ENCODE results near the gene C2CD4A. TPM values are rescaled to one million over a fixed set of nuclear protein-coding genes. Genes with fewer than 3 reads are reported as not detected.
A peak's percentile ranks its signal among the peaks of the same experiment; 100 is the strongest.

Gene C2CD4A
- total RNA-seq, 1 experiment from 2014 or later = not detected

DNA sequence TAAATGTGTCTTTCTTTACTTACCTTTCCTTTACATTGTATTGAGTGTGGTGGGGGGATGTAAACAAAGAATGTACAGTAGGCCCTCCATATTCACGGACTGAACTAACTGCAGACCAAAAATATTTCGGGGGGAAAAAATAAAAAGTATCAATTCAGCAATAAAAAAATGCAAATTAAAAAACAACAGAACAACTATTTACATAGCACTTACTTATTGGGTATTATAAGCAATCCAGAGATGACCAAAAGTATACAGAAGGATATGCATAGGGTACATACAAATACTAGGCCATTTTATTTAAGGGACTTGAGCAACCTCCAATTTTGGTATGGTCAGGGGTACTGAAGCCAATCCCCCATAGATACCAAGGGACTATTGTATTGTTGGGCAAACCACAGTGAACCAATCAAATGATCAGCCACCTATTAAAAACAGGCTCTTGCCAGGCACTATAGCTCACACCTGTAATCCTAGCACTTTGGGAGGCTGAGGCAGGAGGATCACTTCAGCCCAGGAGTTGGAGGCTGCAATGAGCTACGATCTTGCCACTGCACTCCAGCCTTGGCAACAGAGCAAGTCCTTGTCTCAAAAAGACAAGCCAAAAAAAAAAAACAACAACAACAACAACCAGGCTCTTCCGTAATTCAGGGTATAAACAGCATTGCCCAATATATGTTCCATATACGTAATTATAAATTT lies 8.3 kb upstream of the C2CD4A start:
- in situ Hi-C loops (cut with HindIII; ENCODE audit: low sequenced_read_pairs) = no loop called here
- DNase-seq (ENCODE audit: low spot score) = no peak

DNA sequence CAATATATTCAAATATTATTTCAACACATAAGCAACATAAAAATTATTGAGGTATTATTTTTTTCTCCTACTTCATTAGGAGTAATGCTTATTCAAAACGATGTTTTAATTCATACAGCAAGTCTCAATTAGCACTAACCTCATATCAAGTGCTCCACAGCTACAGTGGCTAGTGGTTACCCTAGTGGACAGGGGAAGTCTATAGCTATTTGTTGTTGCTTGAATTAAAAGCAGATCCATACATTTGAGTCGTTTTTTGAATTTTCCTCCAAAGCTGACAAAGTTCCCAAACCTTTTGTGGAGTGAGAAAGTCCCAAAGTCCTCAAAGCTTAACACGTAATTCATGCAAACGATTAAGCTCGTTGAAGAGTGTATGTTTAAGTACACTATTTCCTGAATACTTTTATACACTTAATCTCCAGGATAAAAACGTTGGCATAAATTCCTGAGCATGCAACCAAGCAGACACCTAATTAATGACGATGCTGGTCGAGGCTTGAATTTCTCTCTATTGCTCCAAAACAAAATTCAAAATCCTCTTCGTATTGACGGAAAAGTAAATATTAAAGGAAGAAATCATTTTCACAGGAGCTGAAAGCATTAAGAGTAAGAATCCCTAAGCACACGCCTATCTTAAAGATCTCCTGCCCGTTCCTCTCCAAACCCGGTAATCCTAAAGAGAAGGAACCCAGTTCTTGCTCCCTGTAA lies 7.5 kb upstream of the C2CD4A start:
- no peak for DNase-seq (ENCODE audit: low spot score)
- in situ Hi-C loops (cut with HindIII; ENCODE audit: low sequenced_read_pairs) = no loop called here

DNA sequence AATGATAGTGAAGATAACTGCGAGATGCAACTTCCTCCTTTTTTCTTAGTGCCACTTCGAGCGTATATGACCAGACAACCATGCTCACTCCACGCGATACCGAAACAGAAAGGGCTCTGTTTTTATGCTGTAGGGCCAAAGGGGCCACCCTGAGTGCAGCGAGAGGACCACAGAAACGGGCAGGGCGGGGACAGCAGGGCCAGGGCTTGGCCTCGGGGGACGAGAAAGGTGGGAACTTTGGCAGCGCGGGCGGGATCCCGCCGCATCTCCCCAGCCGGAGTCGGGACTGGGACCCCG lies 7.0 kb upstream of the C2CD4A start:
- in situ Hi-C loops (cut with HindIII; ENCODE audit: low sequenced_read_pairs) = no loop called here
- DNase-seq (ENCODE audit: low spot score) = peak; percentile 57

DNA sequence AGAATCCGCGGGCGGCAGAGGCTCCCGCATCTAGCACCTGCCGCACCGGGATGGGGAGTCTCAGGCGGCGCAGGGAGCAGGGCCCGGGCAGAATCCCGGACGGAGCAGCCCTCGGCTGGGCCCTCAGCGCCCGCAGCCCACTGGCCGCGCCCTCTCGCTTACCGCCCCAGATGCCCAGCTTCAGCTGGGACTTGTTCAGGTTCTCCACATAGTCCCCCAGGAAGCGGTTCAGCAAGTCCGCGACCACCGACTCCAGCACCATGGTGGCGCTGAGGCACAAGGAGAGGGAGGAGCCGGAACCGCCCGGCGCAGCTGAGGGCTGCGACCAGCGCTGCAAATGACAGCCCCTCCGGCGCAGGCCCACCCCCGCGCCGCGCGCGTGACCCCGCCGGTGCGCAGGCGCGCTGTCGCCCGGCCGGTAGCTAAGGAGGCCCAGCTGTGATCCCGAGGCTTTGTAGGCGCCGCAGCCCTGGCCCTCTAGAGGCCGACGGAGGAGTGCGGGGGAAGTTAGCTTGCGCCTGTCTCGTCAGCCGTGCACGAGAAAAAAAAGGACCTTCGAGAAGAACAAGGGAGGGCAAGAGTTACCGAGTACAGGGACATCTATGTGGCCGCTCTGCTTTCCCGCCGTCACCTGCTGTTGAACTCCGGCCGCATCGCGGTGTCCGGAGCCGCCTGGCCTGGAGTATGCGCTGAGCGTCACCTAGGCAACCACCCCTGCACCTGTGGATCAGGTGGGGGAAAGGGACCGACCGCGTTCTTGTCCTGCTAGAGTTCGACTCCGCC lies 6.5 kb upstream of the C2CD4A start, which contains the start of gene VPS13C:
VPS13C (minus strand) TSS at position 335 of the 783 bp plus-strand sequence; CDS start at position 262, 73 bp downstream.
- in situ Hi-C loops (cut with HindIII; ENCODE audit: low sequenced_read_pairs) = no loop called here
- peak; percentile 88 for DNase-seq (ENCODE audit: low spot score)

DNA sequence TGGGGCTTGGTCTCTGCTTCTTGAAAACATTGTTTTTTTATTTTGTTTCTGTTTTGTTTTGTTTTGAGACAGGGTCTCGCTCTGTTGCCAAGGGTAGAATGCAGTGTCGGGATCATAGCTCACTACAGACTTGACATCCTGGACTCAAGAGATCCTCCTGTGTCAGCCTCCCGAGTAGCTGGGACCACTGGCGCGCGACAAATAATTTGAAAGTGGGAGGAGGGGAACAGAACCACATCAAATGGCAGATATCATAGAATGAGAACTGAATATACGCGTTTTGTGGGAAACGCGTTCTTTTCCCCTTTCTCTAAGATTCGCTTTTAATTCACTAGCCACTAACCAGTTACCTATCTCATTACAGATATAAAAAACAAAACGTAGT lies 5.9 kb upstream of the C2CD4A start:
- no peak for DNase-seq (ENCODE audit: low spot score)
- in situ Hi-C loops (cut with HindIII; ENCODE audit: low sequenced_read_pairs) = no loop called here

DNA sequence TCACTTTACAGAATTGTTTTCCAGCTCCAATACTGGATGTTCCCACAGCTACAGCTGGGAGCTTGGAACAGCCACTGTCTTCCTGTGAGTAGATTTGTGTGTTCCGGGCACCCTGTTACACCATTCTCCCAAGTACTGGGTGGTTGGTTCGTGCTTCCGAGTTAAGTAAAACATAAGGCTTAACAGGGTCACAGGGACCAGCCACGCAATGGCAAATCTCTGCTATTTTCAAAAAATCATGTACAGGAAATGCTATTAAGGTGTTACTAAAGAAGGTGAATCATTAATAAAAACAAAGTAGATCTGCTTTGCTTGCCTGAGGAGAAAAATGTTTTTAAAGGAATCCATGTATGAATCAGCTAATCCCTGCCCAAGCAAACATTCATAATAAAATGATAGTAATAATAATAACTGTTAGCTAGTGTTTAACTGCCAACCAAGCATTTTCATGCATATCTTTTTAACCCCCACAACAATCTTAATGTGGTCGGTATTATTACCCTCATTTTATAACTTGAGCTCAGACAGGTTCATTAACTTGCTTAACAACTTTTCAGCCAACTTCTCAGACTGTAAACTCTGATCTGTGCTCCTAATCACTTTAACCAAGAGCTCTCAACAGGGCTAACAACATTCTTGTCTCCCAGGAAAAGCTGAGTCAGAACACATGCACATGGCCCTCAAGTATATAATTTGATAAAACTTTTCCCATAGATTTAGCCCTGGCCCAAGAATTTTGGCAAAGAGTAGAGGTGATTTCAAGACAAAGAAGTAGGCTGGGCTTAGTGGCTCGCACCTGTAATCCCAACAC lies 2.7 kb upstream of the C2CD4A start:
- in situ Hi-C loops (cut with HindIII; ENCODE audit: low sequenced_read_pairs) = no loop called here
- no peak for DNase-seq (ENCODE audit: low spot score)

DNA sequence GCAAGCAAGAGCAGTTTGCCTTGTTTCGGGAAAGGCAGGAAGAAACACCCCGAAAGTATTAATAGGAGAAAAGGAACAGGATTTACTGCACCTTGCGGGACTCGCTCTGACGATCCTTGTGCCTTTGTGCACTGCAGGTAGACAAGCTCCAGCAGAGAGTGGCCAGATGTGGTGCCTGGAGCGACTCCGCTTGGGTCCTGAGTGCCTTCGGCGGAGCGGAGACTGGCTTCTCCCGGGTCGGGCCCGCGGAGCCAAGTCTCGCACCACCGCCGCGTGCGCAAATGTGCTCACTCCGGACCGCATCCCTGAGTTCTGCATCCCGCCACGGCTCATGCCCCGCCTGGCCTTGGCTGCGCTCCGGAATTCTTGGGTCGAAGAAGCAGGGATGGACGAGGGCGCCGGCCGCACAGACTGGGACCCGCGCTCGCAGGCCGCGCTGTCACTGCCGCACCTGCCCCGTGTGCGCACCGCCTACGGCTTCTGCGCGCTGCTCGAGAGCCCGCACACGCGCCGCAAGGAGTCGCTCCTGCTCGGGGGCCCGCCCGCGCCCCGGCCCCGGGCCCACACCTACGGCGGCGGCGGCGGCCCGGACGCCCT lies 769 bp downstream of the C2CD4A start:
- peak; percentile 35 for DNase-seq (ENCODE audit: low spot score)
- in situ Hi-C loops (cut with HindIII; ENCODE audit: low sequenced_read_pairs) = no loop called here

DNA sequence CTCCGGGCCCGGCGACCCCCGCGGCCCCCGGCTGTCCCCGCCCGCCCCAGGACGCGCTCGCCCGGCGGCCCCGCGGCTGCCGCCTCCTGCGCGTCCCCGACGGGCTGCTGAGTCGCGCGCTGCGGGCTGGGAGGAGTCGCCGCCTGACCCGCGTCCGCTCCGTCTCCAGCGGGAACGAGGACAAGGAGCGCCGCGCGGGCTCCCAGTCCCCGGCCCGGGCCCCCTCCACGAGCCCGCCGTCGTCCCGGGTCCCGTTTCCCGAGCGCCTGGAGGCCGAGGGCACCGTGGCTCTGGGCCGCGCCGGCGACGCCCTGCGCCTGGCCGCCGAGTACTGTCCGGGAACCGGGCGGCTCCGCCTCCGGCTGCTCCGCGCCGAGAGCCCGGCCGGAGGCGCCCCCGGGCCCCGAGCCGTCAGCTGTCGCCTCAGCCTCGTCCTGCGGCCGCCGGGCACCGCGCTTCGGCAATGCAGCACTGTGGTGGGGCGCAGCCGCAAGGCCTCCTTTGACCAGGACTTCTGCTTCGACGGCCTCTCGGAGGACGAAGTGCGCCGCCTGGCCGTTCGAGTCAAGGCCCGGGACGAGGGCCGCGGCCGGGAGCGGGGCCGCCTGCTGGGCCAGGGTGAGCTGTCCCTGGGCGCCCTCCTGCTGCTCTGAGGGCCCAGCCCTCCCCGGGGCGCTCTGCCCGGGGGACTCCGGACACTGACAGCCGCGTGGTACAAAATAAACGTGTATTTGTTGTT lies 1.5 kb downstream of the C2CD4A start:
- DNase-seq (ENCODE audit: low spot score) = no peak
- in situ Hi-C loops (cut with HindIII; ENCODE audit: low sequenced_read_pairs) = no loop called here

DNA sequence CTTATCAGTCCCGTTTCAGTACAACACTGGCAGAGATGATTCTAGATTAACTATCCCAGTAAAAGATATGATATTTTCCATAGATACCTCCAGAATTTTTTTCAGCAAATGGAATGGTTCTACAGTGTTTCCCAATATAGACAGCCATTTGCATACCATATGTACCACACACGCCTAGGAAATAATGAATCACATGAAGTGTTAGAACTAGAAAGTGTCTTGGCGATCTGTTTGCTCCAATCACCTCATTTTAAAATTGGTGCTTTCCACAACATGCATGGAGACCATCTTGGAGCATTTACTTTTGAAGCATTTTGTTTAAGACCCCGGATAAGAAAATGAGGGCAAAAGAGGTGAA lies 2.0 kb downstream of the C2CD4A start:
- DNase-seq (ENCODE audit: low spot score) = no peak
- in situ Hi-C loops (cut with HindIII; ENCODE audit: low sequenced_read_pairs) = no loop called here

DNA sequence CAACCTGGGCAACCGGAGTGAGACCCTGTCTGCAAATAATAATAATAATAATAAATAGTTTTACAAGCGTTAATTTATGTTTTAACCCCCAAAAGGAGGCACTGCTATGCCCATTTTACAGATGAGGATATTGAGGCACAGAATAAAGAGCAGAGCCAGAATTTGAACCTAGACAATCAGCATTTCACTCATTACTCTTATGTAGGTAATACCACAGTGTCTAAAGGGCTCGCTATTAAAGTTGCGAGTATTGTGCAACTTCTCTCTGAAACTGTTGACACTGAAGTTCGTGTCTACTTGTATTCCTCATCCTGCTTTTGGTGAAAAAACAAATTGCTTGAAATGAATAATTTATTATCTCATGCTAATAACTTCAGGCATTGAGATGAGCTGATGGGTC lies 2.8 kb downstream of the C2CD4A start:
- in situ Hi-C loops (cut with HindIII; ENCODE audit: low sequenced_read_pairs) = no loop called here
- no peak for DNase-seq (ENCODE audit: low spot score)

DNA sequence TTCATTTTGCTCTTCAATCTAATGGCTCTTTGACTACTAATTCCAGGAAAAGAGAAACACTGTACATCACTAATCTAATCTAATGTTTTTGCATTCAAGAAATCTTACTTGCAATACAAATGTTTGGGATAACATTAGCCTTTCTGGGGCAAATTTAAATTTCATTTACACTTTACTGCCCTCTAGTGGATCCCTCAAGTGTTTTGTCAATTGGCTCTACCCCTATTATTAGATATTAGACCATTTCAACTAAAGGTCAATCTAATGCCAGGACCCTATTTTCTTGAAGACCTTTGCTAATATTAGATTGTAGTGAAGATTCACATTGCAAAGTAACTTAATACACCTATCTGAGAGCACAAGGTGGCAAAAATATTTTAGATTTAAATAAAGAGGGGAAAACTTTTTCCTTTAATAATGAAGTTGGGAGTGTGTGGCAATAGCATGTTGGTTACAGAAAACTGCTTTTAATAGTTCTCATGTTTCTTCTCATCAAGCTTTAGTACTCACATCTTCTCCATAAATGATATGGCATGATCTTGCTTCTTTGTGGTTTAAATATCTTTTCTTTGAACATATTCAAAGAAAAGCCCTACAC lies 5.0 kb downstream of the C2CD4A start:
- in situ Hi-C loops (cut with HindIII; ENCODE audit: low sequenced_read_pairs) = no loop called here
- DNase-seq (ENCODE audit: low spot score) = peak; percentile 64

DNA sequence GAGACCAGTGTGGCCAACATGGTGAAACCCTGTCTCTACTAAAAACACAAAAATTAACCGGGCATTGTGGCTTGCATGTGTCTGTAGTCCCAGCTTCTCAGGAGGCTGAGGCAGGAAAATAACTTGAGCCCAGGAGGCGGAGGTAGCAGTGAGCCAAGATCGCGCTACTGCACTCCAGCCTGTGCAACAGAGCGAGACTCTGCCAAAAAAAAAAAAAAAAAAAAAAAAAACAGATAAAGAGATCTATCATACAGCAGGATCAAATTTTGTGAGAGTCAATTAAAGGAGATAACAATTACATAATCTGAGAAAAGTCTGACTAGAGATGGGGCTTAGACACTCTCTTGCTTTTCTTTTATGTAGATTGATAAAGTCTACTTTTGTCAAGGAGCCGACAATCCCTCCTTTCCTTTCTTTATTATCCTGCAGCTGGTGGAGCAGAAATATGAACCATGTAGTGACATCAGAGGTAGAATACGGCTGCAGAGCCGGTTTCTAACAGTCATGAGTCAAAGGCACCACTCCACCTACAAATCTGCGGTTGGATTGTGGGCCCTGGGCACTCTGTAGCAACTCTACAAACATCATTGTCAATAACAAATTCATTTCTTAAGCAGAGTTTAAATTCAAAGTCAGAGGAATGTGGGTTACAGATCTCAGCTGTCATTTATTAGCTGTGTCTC lies 9.0 kb downstream of the C2CD4A start:
- in situ Hi-C loops (cut with HindIII; ENCODE audit: low sequenced_read_pairs) = no loop called here

DNA sequence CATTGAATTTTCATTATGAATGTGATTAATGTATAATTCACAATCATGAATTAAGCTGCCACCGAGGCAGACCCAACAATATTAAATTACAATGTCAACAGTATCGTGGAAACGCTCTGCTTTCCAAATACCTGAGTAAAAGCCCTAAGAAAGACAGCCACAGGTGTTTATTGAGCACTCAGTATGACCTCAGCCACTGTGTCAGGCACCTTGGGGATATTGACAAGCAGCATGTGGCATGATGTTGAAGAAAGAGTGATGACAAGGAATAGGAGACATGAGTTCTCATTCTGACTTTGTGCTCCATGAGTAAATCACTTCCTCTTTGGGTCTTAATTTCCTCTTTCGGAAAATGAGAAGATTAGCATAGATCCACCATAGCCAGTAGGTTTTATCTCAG lies 12.8 kb downstream of the C2CD4A start:
- no peak for DNase-seq (ENCODE audit: low spot score)
- in situ Hi-C loops (cut with HindIII; ENCODE audit: low sequenced_read_pairs) = no loop called here

More for the DNA sequence above, 9.0 kb downstream of the C2CD4A start:
- DNase-seq (ENCODE audit: low spot score) = no peak

DNA sequence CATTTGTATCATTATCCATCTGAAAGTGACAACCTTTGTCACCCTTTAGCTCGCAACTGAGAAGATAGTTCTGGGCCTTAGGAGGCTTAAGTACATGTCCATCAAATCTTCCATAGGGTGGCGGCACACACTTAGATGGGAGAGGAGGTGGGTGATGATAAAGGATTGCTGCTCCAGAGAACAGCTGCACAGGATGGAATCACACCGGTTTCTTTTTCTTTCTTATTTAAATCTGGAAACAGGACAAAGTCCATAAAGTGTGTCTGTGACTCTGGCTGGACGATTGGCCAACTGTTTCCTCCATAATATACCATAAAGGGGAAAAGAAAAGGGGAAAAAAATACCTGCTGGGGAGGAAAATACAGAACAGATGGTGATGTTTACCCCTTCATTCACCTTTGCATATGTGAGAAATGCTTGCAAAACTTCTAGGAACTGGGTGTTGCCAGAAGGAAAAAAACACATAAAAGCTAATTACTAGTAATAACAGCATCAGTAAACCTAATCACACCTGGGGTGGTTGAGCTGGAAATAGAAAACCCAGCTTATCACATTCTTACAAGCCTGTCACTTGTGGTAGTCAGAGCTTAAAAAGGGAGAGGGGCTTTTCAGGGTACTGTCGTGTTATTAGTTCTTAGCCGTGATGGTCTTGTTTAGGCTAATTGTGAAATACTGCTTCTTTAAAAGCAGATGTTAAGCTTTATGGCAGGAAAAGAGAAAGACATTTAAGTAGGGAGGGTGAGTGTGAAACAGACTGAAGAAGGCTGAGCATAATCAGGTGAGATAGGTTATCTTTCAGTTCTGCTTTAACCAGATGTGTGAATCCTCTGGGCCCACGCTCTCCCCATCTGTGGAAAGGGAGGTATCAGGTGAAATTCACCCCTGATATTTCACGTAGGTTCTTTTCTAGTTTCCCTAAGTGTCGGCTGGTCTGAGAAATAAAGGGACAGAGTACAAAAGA lies 16.7 kb downstream of the C2CD4A start:
- in situ Hi-C loops (cut with HindIII; ENCODE audit: low sequenced_read_pairs) = no loop called here
- DNase-seq (ENCODE audit: low spot score) = no peak

DNA sequence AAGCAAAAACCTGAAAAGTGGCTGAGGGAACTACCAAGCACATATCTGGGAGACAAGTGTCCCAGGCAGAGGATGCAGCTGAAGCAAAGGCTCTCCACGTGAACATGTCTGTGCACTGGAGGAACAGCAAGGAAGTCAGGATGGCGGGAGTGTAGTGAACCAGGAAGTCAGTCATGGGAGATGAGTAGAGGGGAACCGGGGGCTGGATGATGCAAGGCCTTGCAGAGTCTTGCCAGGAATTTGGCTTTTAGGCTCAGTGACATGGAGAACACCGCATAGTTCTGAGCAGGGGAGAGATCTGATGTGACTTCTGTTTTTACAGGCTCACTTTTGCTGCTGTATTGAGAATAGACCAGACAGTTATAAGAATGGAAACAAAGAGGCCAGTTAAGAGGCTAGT lies 19.0 kb downstream of the C2CD4A start:
- in situ Hi-C loops (cut with HindIII; ENCODE audit: low sequenced_read_pairs) = no loop called here
- no peak for DNase-seq (ENCODE audit: low spot score)

DNA sequence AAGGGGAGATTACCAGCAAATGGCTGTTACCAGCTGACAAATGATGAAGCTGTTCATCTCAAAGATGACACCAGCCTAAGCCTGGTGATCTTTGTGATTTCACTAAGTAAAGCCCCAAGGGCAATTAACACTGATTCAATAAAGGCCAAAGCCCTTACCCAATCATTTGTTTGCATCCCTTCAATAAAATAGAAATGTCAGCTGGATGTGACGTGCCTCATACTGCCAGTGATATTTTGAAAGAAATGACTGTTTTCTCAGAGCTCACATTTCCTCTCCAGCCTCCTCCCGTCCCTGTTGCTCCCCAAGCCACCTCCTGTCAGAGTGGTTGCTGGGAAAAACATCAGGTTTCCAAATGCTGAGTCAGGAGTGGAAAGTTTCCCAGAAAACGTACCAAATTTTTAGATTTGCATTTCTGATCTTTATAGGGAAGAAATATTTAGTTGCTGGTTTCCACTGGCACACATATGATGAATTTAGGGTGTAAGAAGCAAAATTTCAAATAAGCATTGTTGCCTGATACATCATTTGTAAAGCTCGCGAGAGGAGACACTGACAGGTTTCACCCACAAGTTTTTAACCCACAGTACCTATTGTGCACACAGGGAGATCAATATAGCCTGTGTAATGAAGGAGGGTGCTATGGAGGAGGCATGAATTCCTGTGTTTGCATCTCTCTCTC lies 21.0 kb downstream of the C2CD4A start:
- no peak for DNase-seq (ENCODE audit: low spot score)
- in situ Hi-C loops (cut with HindIII; ENCODE audit: low sequenced_read_pairs) = no loop called here

All from G401 (cell line).